PC-9 (cell line): ENCODE measurements around the gene PDE6B. TPM values are rescaled to one million over a fixed set of nuclear protein-coding genes. Genes with fewer than 3 reads are reported as not detected.

ENCODE experiments used
- BruUV-seq: library from RNA; stranded (reverse); fragments of 400-500 nt; replicated peaks from 2 replicates; lab custom pipeline; 2021; lab: Mats Ljungman, UMichigan
- CTCF ChIA-PET: fragments of 300-600 bp; sonication (Branson Sonifier 250); formaldehyde crosslinking; loops from one replicate; lab custom pipeline; 2022; ENCODE audit warnings: antibody characterized with exemption; lab: Charles Lee
- POLR2A ChIA-PET: fragments of 300-600 bp; sonication (Branson Sonifier 250); formaldehyde crosslinking; loops from one replicate; lab custom pipeline; 2022; ENCODE audit warnings: antibody characterized with exemption; ENCODE audit not compliant: unreplicated experiment; lab: Charles Lee
- DNase-seq, 2 experiments: peaks; one replicate each; pipeline versions ENCODE4 v3.0.0 to v3.0.0-alpha.2; 2015 to 2022; ENCODE audit warnings: mixed read lengths in 1 of 2
- H2AFZ ChIP-seq: fragments of 200-600 bp; sonication (generic); 2 replicates; pipeline ENCODE4 v1.8.1; 2017; ENCODE audit warnings: antibody characterized with exemption
- H3F3A ChIP-seq: fragments of 200-600 bp; sonication (generic); 2 replicates; pipeline ENCODE4 v1.8.1; 2017; ENCODE audit warnings: antibody characterized with exemption, mild to moderate bottlenecking, low read depth; ENCODE audit not compliant: insufficient read depth
- H3K27ac ChIP-seq: fragments of 200-600 bp; sonication (generic); 2 replicates; pipeline ENCODE4 v1.6.1; 2016; ENCODE audit warnings: mixed run types
- H3K27me3 ChIP-seq: fragments of 200-600 bp; sonication (generic); 2 replicates; pipeline ENCODE4 v1.6.1; 2016; ENCODE audit warnings: low read depth, mixed run types; ENCODE audit not compliant: insufficient read depth
- H3K36me3 ChIP-seq: fragments of 200-600 bp; sonication (generic); 2 replicates; pipeline ENCODE4 v1.6.1; 2016; ENCODE audit warnings: low read depth, mixed run types
- H3K4me1 ChIP-seq: fragments of 200-600 bp; sonication (generic); replicated peaks from 2 replicates; pipeline ENCODE4 v1.6.1; 2016; ENCODE audit warnings: mixed run types; ENCODE audit not compliant: insufficient read depth
- H3K4me2 ChIP-seq: fragments of 200-600 bp; sonication (generic); 2 replicates; pipeline ENCODE4 v1.6.1; 2017; ENCODE audit warnings: mixed run types
- H3K4me3 ChIP-seq: fragments of 200-600 bp; sonication (generic); 2 replicates; pipeline ENCODE4 v1.6.1; 2016; ENCODE audit warnings: mixed run types
- H3K79me2 ChIP-seq: fragments of 200-600 bp; sonication (generic); 2 replicates; pipeline ENCODE4 v1.6.1; 2017; ENCODE audit warnings: low read depth, mixed run types
- H3K9me2 ChIP-seq: fragments of 200-600 bp; sonication (generic); 2 replicates; pipeline ENCODE4 v1.8.1; 2017; ENCODE audit warnings: mild to moderate bottlenecking; ENCODE audit not compliant: insufficient read depth
- H3K9me3 ChIP-seq: fragments of 200-600 bp; sonication (generic); 2 replicates; pipeline ENCODE4 v1.8.1; 2016; ENCODE audit warnings: low read depth; ENCODE audit not compliant: insufficient read depth
- H4K20me1 ChIP-seq: fragments of 200-600 bp; sonication (generic); 2 replicates; pipeline ENCODE4 v1.8.1; 2017; ENCODE audit not compliant: insufficient read depth
- EZH2 ChIP-seq: fragments of 200-600 bp; sonication (generic); IDR thresholded peaks from 2 replicates; pipeline ENCODE4 v1.8.0; 2017; ENCODE audit warnings: antibody characterized with exemption, low read depth
- intact Hi-C: fragments of 100-400 bp; cut with micrococcal nuclease; formaldehyde crosslinking; loops from one replicate; pipeline ENCODE4 v1.10.0; 2022; ENCODE audit not compliant: unreplicated experiment
- total RNA-seq: library from RNA; stranded (reverse); gene quantifications from 2 replicates; pipeline ENCODE4 v1.2.3, GENCODE V29; 2021
- TF ChIP-seq, protein P1 (sequence below): fragments of 200-600 bp; sonication (generic); conservative IDR thresholded peaks from 2 replicates; pipeline ENCODE4 v1.6.1; 2017; ENCODE audit warnings: mixed run types, antibody characterized with exemption, mild to moderate bottlenecking, moderate library complexity

Gene PDE6B
- total RNA-seq, 1 experiment from 2014 or later = 5.9 TPM

DNA sequence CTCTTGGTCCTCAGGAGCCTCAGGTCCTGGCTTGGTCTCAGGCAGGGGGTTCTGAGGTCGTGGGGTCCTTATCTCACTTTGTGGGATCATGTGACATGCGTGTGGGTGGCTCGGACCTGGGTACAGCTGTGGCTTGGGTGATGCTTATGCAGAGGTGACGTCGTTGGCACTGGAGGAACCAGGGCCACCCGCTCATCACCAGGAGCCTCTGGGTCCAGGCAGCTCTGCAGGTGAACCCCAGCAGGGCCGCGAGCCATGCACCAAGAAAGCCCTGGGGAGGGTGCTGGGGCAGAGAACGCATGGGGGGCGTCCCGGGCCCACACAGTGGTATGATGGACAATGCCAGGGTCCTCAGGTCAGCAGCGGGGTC is 40.0 kb downstream of the PDE6B start:
- no peak for DNase-seq
- TF ChIP-seq EZH2 = no peak
- TF ChIP-seq, protein P1, sequence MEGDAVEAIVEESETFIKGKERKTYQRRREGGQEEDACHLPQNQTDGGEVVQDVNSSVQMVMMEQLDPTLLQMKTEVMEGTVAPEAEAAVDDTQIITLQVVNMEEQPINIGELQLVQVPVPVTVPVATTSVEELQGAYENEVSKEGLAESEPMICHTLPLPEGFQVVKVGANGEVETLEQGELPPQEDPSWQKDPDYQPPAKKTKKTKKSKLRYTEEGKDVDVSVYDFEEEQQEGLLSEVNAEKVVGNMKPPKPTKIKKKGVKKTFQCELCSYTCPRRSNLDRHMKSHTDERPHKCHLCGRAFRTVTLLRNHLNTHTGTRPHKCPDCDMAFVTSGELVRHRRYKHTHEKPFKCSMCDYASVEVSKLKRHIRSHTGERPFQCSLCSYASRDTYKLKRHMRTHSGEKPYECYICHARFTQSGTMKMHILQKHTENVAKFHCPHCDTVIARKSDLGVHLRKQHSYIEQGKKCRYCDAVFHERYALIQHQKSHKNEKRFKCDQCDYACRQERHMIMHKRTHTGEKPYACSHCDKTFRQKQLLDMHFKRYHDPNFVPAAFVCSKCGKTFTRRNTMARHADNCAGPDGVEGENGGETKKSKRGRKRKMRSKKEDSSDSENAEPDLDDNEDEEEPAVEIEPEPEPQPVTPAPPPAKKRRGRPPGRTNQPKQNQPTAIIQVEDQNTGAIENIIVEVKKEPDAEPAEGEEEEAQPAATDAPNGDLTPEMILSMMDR = no peak
- H3K4me1 ChIP-seq = no peaks in the 10 kb centered on the region
- no peaks in the 10 kb centered on the region for H3K9me3 ChIP-seq
- H3K4me2 ChIP-seq = no peak overlapping the region
- POLR2A ChIA-PET = no interaction called here
- no peaks in the 10 kb centered on the region for H3K9me2 ChIP-seq
- no TSS peak for BruUV-seq
- intact Hi-C loops = no loop called here
- no peak overlapping the region for H3K27ac ChIP-seq
- H3K79me2 ChIP-seq = no peaks in the 10 kb centered on the region
- peaks cover 37% of the 10 kb centered on the region for H3K27me3 ChIP-seq
- H3K4me3 ChIP-seq = no peak overlapping the region
- CTCF ChIA-PET = no interaction called here
- H4K20me1 ChIP-seq = no peaks in the 10 kb centered on the region
- H2AFZ ChIP-seq = no peak overlapping the region
- H3F3A ChIP-seq = no peaks in the 10 kb centered on the region
- no peaks in the 10 kb centered on the region for H3K36me3 ChIP-seq

DNA sequence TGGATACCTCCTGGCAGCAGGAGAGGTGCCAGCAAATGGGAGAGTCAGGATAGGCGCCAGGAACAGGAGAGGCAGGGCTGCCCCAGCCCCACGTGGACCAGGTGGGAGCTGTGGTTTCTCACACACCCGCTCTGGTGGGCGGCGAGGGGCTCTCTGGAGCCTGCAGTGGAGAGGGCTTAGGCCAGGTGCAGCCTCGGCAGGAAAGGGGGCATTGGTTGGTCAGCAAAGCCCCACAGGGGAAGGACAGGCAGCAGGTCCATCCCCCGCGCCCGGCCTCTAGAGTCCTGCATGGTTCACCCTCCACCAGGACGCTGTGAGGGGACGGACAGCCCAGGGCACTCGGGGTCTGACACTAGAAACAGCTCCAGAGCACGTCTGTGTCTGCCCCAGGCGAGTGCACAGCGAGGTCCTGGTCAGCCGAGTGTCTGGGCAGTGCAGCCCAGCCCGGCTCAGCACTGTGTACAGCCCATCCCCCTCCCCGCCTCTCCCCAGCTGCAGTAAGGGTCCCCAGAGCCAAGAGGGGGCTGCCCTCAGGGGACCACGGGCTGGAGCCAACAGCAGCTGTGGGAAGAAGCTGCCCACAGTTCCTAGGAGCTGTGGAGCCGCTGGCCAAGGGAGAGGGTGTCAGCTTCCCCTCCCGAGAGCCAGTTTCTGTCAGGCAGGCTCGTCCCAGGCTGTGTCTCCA is 40.5 kb downstream of the PDE6B start:
- TF ChIP-seq EZH2 = no peak
- TF ChIP-seq, protein P1 = no peak
- Histone ChIP-seq H3K36me3 (no peaks in the 10 kb centered on the region), H3K4me3 (no peak overlapping the region), H3K4me1 (no peaks in the 10 kb centered on the region), H3K27ac (no peak overlapping the region), H3F3A (no peaks in the 10 kb centered on the region), H3K4me2 (no peak overlapping the region), H3K9me3 (no peaks in the 10 kb centered on the region), H3K27me3 (peaks cover 37% of the 10 kb centered on the region), H4K20me1 (no peaks in the 10 kb centered on the region), H3K9me2 (no peaks in the 10 kb centered on the region), H2AFZ (no peak overlapping the region), H3K79me2 (no peaks in the 10 kb centered on the region)
- DNase-seq = no peak
- CTCF ChIA-PET = no interaction called here
- no TSS peak for BruUV-seq
- POLR2A ChIA-PET = interaction anchor here (0.5 kb wide), 1 partner anchor 27 kb away, joined by 5 read pairs; no protein-coding TSS in a partner anchor
- intact Hi-C loops = no loop called here

DNA sequence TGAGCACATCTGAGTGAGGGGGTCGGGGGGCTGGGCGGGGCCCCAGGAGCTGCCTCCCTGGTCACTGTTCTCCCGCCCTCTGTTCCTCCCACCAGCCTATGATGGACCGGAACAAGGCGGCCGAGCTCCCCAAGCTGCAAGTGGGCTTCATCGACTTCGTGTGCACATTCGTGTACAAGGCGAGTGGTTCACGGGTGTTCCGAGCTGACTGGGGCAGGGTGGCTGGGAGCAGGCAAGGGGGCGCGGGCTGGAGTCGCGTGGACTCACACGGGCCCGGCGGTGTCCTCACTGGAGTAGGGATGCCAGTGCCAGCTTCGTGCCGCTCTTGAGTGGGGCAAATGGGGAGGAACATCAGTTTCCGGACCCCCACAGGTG is 41.0 kb downstream of the PDE6B start:
- H3K27me3 ChIP-seq = peaks cover 37% of the 10 kb centered on the region
- ChIA-PET POLR2A (no interaction called here), CTCF (no interaction called here)
- H3K4me2 ChIP-seq = no peak overlapping the region
- H3K9me3 ChIP-seq = no peaks in the 10 kb centered on the region
- H3K4me3 ChIP-seq = no peak overlapping the region
- no peaks in the 10 kb centered on the region for H3K9me2 ChIP-seq
- TF ChIP-seq EZH2 = no peak
- TF ChIP-seq, protein P1 = no peak
- no TSS peak for BruUV-seq
- H3K36me3 ChIP-seq = peaks cover 1% of the 10 kb centered on the region; the same call in 1 of the 2 replicates
- intact Hi-C loops = no loop called here
- H4K20me1 ChIP-seq = no peaks in the 10 kb centered on the region
- no peaks in the 10 kb centered on the region for H3F3A ChIP-seq
- H3K79me2 ChIP-seq = no peaks in the 10 kb centered on the region
- DNase-seq = no peak
- H3K27ac ChIP-seq = no peak overlapping the region
- no peaks in the 10 kb centered on the region for H3K4me1 ChIP-seq
- H2AFZ ChIP-seq = no peak overlapping the region
